SIG-M5 (cell line): ENCODE data around the gene RACK1.
"Not testable (repeated sequence)": the region's sequence is repeated elsewhere in the genome, so short reads cannot be mapped to it uniquely, and the experiment has no call there.

ENCODE experiments used
- DNase-seq: peaks from one replicate; lab custom pipeline; 2025; lab: John Stamatoyannopoulos, UW

RACK1 gene

GRCh38 chr5:181243564-181244343 is at the start of gene RACK1:
TSS of gene RACK1 (minus strand) at chr5:181243906. CDS start at chr5:181243800, 106 bp downstream.
- DNase-seq = no peak

GRCh38 chr5:181287331-181287730 is 43.6 kb upstream of the RACK1 start:
- DNase-seq = not testable (repeated sequence)

GRCh38 chr5:181285962-181286705 is 42.4 kb upstream of the RACK1 start:
- not testable (repeated sequence) for DNase-seq

GRCh38 chr5:181283841-181284755 is 40.4 kb upstream of the RACK1 start:
- DNase-seq = not testable (repeated sequence)

GRCh38 chr5:181283347-181283746 is 39.6 kb upstream of the RACK1 start:
- no peak for DNase-seq

- DNase-seq = no peak
Measured at GRCh38 chr5:181282874-181283273, 39.2 kb upstream of the RACK1 start.

- not testable (repeated sequence) for DNase-seq
Measured at GRCh38 chr5:181282415-181282814, 38.7 kb upstream of the RACK1 start.

- no peak for DNase-seq
Measured at GRCh38 chr5:181281984-181282316, 38.2 kb upstream of the RACK1 start.

- no peak for DNase-seq
Measured at GRCh38 chr5:181281077-181281983, 37.6 kb upstream of the RACK1 start.

- no peak for DNase-seq
Measured at GRCh38 chr5:181280251-181280762, 36.6 kb upstream of the RACK1 start.

GRCh38 chr5:181273433-181273744 is 29.7 kb upstream of the RACK1 start:
- DNase-seq = not testable (repeated sequence)

- DNase-seq = no peak
Measured at GRCh38 chr5:181271081-181271480, 27.4 kb upstream of the RACK1 start.

- DNase-seq = not testable (repeated sequence)
Measured at GRCh38 chr5:181267907-181268306, 24.2 kb upstream of the RACK1 start.

GRCh38 chr5:181267291-181267904 is 23.7 kb upstream of the RACK1 start:
- not testable (repeated sequence) for DNase-seq

GRCh38 chr5:181265092-181265671 is 21.5 kb upstream of the RACK1 start:
- no peak for DNase-seq

- no peak for DNase-seq
Measured at GRCh38 chr5:181263633-181264032, 19.9 kb upstream of the RACK1 start.

GRCh38 chr5:181261320-181262049 is 17.8 kb upstream of the RACK1 start:
- no peak for DNase-seq

- DNase-seq = no peak
Measured at GRCh38 chr5:181260720-181261319, 17.1 kb upstream of the RACK1 start, which contains the start of gene TRIM52. TSS of gene TRIM52 (minus strand) at chr5:181261143. CDS start at chr5:181260813, 330 bp downstream.
